ENCODE measurements around the gene SPIN2A.
"Not testable (repeated sequence)": the region's sequence is repeated elsewhere in the genome, so short reads cannot be mapped to it uniquely, and the experiment has no call there.

Gene SPIN2A

GRCh38 chrX:57134702-57135101 lies 2.5 kb downstream of the SPIN2A start:
- H3K9me3 ChIP-seq (ENCODE audit: control insufficient read depth, insufficient read depth, low read length), result no peaks in the 10 kb centered on the region
- no peaks in the 10 kb centered on the region; the same call in 1 of the 2 replicates for H3K4me1 ChIP-seq (ENCODE audit: control insufficient read depth, insufficient read depth, low read length)
- H3K36me3 ChIP-seq (ENCODE audit: control insufficient read depth, insufficient read depth, low read length), result no peaks in the 10 kb centered on the region
- no CpG with 5 or more reads among the region's 3 CpGs for WGBS (ENCODE audit: insufficient coverage, insufficient read length)
- H3K27me3 ChIP-seq (ENCODE audit: control insufficient read depth, insufficient read depth, low read length), result no peaks in the 10 kb centered on the region
- no peak overlapping the region for H3K4me3 ChIP-seq (ENCODE audit: low read length)
- no peak overlapping the region for H3K27ac ChIP-seq (ENCODE audit: low read length)
- DNase-seq (ENCODE audit: low read depth, low spot score), result no peak

GRCh38 chrX:57133706-57134105 lies 3.5 kb downstream of the SPIN2A start:
- no peak overlapping the region for H3K4me3 ChIP-seq (ENCODE audit: low read length)
- H3K27ac ChIP-seq (ENCODE audit: low read length), result no peak overlapping the region
- H3K4me1 ChIP-seq (ENCODE audit: control insufficient read depth, insufficient read depth, low read length), result no peaks in the 10 kb centered on the region; the same call in 1 of the 2 replicates
- H3K27me3 ChIP-seq (ENCODE audit: control insufficient read depth, insufficient read depth, low read length), result no peaks in the 10 kb centered on the region
- no CpG with 5 or more reads among the region's 4 CpGs for WGBS (ENCODE audit: insufficient coverage, insufficient read length)
- no peaks in the 10 kb centered on the region for H3K36me3 ChIP-seq (ENCODE audit: control insufficient read depth, insufficient read depth, low read length)
- H3K9me3 ChIP-seq (ENCODE audit: control insufficient read depth, insufficient read depth, low read length), result no peaks in the 10 kb centered on the region
- no peak for DNase-seq (ENCODE audit: low read depth, low spot score)

GRCh38 chrX:57133284-57133683 lies 3.9 kb downstream of the SPIN2A start:
- not testable (repeated sequence) for H3K27me3 ChIP-seq (ENCODE audit: control insufficient read depth, insufficient read depth, low read length); H3K4me1 ChIP-seq (ENCODE audit: control insufficient read depth, insufficient read depth, low read length); DNase-seq (ENCODE audit: low read depth, low spot score); H3K9me3 ChIP-seq (ENCODE audit: control insufficient read depth, insufficient read depth, low read length); H3K27ac ChIP-seq (ENCODE audit: low read length); H3K4me3 ChIP-seq (ENCODE audit: low read length); H3K36me3 ChIP-seq (ENCODE audit: control insufficient read depth, insufficient read depth, low read length)
- no CpG with 5 or more reads among the region's 4 CpGs for WGBS (ENCODE audit: insufficient coverage, insufficient read length)

GRCh38 chrX:57132046-57132445 lies 5.2 kb downstream of the SPIN2A start:
- H3K36me3 ChIP-seq (ENCODE audit: control insufficient read depth, insufficient read depth, low read length), result no peaks in the 10 kb centered on the region
- WGBS (ENCODE audit: insufficient coverage, insufficient read length), result no CpG with 5 or more reads among the region's 7 CpGs
- no peaks in the 10 kb centered on the region; the same call in 1 of the 2 replicates for H3K4me1 ChIP-seq (ENCODE audit: control insufficient read depth, insufficient read depth, low read length)
- no peak overlapping the region for H3K4me3 ChIP-seq (ENCODE audit: low read length)
- no peaks in the 10 kb centered on the region for H3K9me3 ChIP-seq (ENCODE audit: control insufficient read depth, insufficient read depth, low read length)
- no peaks in the 10 kb centered on the region for H3K27me3 ChIP-seq (ENCODE audit: control insufficient read depth, insufficient read depth, low read length)
- no peak overlapping the region for H3K27ac ChIP-seq (ENCODE audit: low read length)
- DNase-seq (ENCODE audit: low read depth, low spot score), result no peak

DNA sequence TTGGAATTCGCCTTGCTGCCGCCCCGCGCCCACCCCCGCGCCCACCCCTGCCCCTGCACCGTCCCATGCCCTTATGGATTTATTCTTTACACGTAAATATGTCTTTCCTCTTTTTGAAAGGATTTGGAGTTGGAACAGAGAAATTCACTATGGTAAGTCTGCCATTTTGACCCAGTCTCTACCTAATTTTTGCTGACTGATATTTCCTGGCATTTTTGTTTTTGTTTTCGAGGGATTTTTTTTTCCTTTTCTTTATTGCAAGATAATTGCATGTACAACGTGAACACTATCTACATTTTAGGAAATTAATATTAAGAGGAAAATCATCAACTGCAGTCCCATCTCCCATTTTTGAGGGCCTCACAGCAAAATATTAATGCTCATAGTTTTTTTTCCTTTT lies 15.4 kb downstream of the SPIN2A start:
- no CpG with 5 or more reads among the region's 10 CpGs for WGBS (ENCODE audit: insufficient coverage, insufficient read length)
- H3K4me3 ChIP-seq (ENCODE audit: low read length), result no peak overlapping the region; the same call in 1 of the 2 replicates
- no peaks in the 10 kb centered on the region for H3K4me1 ChIP-seq (ENCODE audit: control insufficient read depth, insufficient read depth, low read length)
- H3K9me3 ChIP-seq (ENCODE audit: control insufficient read depth, insufficient read depth, low read length), result no peaks in the 10 kb centered on the region
- no peak overlapping the region for H3K27ac ChIP-seq (ENCODE audit: low read length)
- DNase-seq (ENCODE audit: low read depth, low spot score), result no peak
- no peaks in the 10 kb centered on the region for H3K36me3 ChIP-seq (ENCODE audit: control insufficient read depth, insufficient read depth, low read length)
- H3K27me3 ChIP-seq (ENCODE audit: control insufficient read depth, insufficient read depth, low read length), result no peaks in the 10 kb centered on the region

GRCh38 chrX:57121162-57121755 lies 15.9 kb downstream of the SPIN2A start, which contains the start of gene SPIN2B:
SPIN2B (minus strand) TSS chrX:57121548.
- Histone ChIP-seq H3K4me1 (ENCODE audit: control insufficient read depth, insufficient read depth, low read length) (no peaks in the 10 kb centered on the region), H3K27ac (ENCODE audit: low read length) (no peak within 1 kb of the TSS), H3K27me3 (ENCODE audit: control insufficient read depth, insufficient read depth, low read length) (no peaks in the 10 kb centered on the region), H3K9me3 (ENCODE audit: control insufficient read depth, insufficient read depth, low read length) (no peaks in the 10 kb centered on the region), H3K36me3 (ENCODE audit: control insufficient read depth, insufficient read depth, low read length) (no peaks in the 10 kb centered on the region), H3K4me3 (ENCODE audit: low read length) (peak within 1 kb of the TSS; percentile 89; the same call in 1 of the 2 replicates)
- peak; percentile 50 for DNase-seq (ENCODE audit: low read depth, low spot score)
- WGBS (ENCODE audit: insufficient coverage, insufficient read length), result no CpG with 5 or more reads among the region's 43 CpGs

DNA sequence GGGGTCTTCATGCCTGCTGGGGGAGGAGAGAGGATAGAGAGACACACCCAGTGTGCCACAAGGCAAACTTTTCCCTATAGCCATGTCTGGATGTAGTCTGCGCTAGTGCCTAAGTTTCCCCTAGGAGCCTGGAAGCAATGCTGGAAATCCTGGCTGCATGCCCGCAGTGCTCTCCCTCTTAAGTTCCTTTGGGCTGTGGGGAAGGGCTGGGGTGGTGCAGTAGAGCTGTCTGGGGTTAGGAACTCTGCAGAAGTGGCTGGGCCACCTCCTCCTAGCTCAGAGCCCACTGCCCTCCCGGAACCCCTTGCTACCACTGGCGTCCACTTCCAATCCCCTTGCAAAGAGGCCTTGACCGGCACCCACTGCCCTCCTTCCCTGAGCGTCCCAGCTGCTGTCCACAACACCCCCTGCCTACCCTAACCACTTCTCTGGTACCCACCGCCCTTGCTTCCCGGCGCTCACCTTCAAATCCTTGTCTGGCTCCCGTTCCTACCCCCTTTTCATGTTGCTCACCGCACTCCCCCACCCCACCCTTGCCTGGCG lies 16.5 kb downstream of the SPIN2A start:
- not testable (repeated sequence) for H3K4me1 ChIP-seq (ENCODE audit: control insufficient read depth, insufficient read depth, low read length); DNase-seq (ENCODE audit: low read depth, low spot score); H3K36me3 ChIP-seq (ENCODE audit: control insufficient read depth, insufficient read depth, low read length); H3K9me3 ChIP-seq (ENCODE audit: control insufficient read depth, insufficient read depth, low read length); H3K27ac ChIP-seq (ENCODE audit: low read length); H3K27me3 ChIP-seq (ENCODE audit: control insufficient read depth, insufficient read depth, low read length)
- WGBS (ENCODE audit: insufficient coverage, insufficient read length), result no CpG with 5 or more reads among the region's 12 CpGs
- peak overlapping the region; percentile 89; the same call in 1 of the 2 replicates for H3K4me3 ChIP-seq (ENCODE audit: low read length)

- no peaks in the 10 kb centered on the region for H3K27me3 ChIP-seq (ENCODE audit: control insufficient read depth, insufficient read depth, low read length)
- H3K4me1 ChIP-seq (ENCODE audit: control insufficient read depth, insufficient read depth, low read length), result no peaks in the 10 kb centered on the region
- DNase-seq (ENCODE audit: low read depth, low spot score), result no peak
- H3K9me3 ChIP-seq (ENCODE audit: control insufficient read depth, insufficient read depth, low read length), result no peaks in the 10 kb centered on the region
- no peak overlapping the region for H3K4me3 ChIP-seq (ENCODE audit: low read length)
- no CpG with 5 or more reads among the region's 1 CpG for WGBS (ENCODE audit: insufficient coverage, insufficient read length)
- no peak overlapping the region for H3K27ac ChIP-seq (ENCODE audit: low read length)
- H3K36me3 ChIP-seq (ENCODE audit: control insufficient read depth, insufficient read depth, low read length), result no peaks in the 10 kb centered on the region
Observed at GRCh38 chrX:57119416-57119815, 17.8 kb downstream of the SPIN2A start.

GRCh38 chrX:57117566-57117965 lies 19.6 kb downstream of the SPIN2A start:
- H3K27ac ChIP-seq (ENCODE audit: low read length); H3K4me3 ChIP-seq (ENCODE audit: low read length); H3K4me1 ChIP-seq (ENCODE audit: control insufficient read depth, insufficient read depth, low read length); DNase-seq (ENCODE audit: low read depth, low spot score); H3K9me3 ChIP-seq (ENCODE audit: control insufficient read depth, insufficient read depth, low read length); H3K27me3 ChIP-seq (ENCODE audit: control insufficient read depth, insufficient read depth, low read length); H3K36me3 ChIP-seq (ENCODE audit: control insufficient read depth, insufficient read depth, low read length): not testable (repeated sequence)
- no CpG with 5 or more reads among the region's 4 CpGs for WGBS (ENCODE audit: insufficient coverage, insufficient read length)

DNA sequence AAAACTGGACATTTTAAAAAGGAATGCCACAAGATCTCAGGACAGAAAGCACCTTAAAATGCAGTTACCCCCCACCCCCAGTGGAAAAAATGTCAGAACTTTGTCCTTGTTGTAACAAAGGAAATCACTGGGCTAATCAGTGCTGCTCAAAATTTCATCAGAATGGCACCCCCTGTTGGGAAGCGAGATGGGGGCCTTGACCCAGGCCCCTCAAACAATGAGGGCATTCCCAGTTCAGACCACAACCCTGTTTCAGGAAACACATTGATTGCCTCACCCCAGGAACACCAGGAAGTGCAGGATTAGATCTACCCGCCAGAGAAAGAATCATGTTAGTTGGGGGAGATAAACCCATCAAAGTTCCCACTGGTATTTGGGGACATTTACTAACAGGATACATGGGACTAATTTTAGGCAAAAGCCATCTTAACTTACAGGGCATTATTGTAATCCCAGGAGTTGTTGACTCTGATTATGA lies 32.2 kb downstream of the SPIN2A start:
- Histone ChIP-seq H3K4me3 (ENCODE audit: low read length) (no peak overlapping the region), H3K27me3 (ENCODE audit: control insufficient read depth, insufficient read depth, low read length) (no peaks in the 10 kb centered on the region), H3K9me3 (ENCODE audit: control insufficient read depth, insufficient read depth, low read length) (no peaks in the 10 kb centered on the region), H3K36me3 (ENCODE audit: control insufficient read depth, insufficient read depth, low read length) (no peaks in the 10 kb centered on the region), H3K27ac (ENCODE audit: low read length) (no peak overlapping the region), H3K4me1 (ENCODE audit: control insufficient read depth, insufficient read depth, low read length) (no peaks in the 10 kb centered on the region)
- no peak for DNase-seq (ENCODE audit: low read depth, low spot score)
- WGBS (ENCODE audit: insufficient coverage, insufficient read length), result no CpG with 5 or more reads among the region's 2 CpGs

DNA sequence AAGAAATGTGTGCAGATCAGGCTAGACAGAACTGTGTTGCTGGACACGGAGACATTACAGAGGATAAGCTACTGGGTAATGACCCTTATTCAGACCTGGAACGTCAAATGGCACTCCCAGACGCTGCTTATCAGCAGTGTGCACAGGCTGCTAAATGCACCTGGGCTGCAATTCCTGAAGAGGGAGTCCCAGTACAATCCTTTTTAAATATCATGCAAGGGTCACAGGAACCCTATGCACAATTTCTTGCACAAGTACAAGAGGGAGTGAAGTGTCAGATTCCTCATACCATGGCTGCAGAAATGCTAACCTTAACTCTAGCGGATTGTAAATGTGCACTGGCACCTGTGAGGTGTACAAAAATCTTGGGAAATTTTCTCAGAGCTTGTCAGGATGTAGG lies 32.8 kb downstream of the SPIN2A start:
- no CpG with 5 or more reads among the region's 4 CpGs for WGBS (ENCODE audit: insufficient coverage, insufficient read length)
- DNase-seq (ENCODE audit: low read depth, low spot score), result no peak
- Histone ChIP-seq H3K27ac (ENCODE audit: low read length) (no peak overlapping the region), H3K4me3 (ENCODE audit: low read length) (no peak overlapping the region), H3K27me3 (ENCODE audit: control insufficient read depth, insufficient read depth, low read length) (no peaks in the 10 kb centered on the region), H3K9me3 (ENCODE audit: control insufficient read depth, insufficient read depth, low read length) (no peaks in the 10 kb centered on the region), H3K36me3 (ENCODE audit: control insufficient read depth, insufficient read depth, low read length) (no peaks in the 10 kb centered on the region), H3K4me1 (ENCODE audit: control insufficient read depth, insufficient read depth, low read length) (no peaks in the 10 kb centered on the region)
